HepG2 (cell line): ENCODE data around the gene COL9A3. TPM values are rescaled to one million over a fixed set of nuclear protein-coding genes. Genes with fewer than 3 reads are reported as not detected.

Experiments used
- AKAP8 ChIP-seq: sonication (generic); formaldehyde crosslinking; IDR thresholded peaks from 2 replicates; pipeline ENCODE4 v1.5.1; 2020; ENCODE audit warnings: mild to moderate bottlenecking, missing genetic modification reagents
- ELF1 ChIP-seq: sonication (generic); formaldehyde crosslinking; IDR thresholded peaks from 2 replicates; pipeline ENCODE4 v1.4.0; 2020; ENCODE audit warnings: missing genetic modification reagents
- HMGXB3 ChIP-seq: sonication (generic); formaldehyde crosslinking; IDR thresholded peaks from 2 replicates; pipeline ENCODE4 v1.4.0; 2020; ENCODE audit warnings: missing genetic modification reagents, borderline replicate concordance
- NR2C2 ChIP-seq: sonication (generic); formaldehyde crosslinking; IDR thresholded peaks from 2 replicates; pipeline ENCODE4 v1.4.0; 2020; ENCODE audit warnings: missing genetic modification reagents, mild to moderate bottlenecking, moderate library complexity, borderline replicate concordance
- NR2F6 ChIP-seq, 2 experiments: IDR thresholded peaks; 2 replicates each; pipeline ENCODE4 v1.6.1; 2016; ENCODE audit warnings: antibody characterized with exemption in 1 of 2, mild to moderate bottlenecking in 1 of 2
- PHF5A ChIP-seq: IDR thresholded peaks from one replicate; pipeline ENCODE4 v1.6.1; 2018; ENCODE audit warnings: low read depth, missing genetic modification reagents; ENCODE audit not compliant: unreplicated experiment
- RFXAP ChIP-seq: sonication (generic); formaldehyde crosslinking; IDR thresholded peaks from 2 replicates; pipeline ENCODE4 v1.4.0; 2020; ENCODE audit warnings: missing genetic modification reagents, borderline replicate concordance
- YEATS2 ChIP-seq: sonication (generic); formaldehyde crosslinking; IDR thresholded peaks from 2 replicates; pipeline ENCODE4 v1.4.0; 2020; ENCODE audit warnings: missing genetic modification reagents, borderline replicate concordance
- ZBTB10 ChIP-seq: sonication (generic); formaldehyde crosslinking; IDR thresholded peaks from 2 replicates; pipeline ENCODE4 v1.4.0; 2020; ENCODE audit warnings: missing genetic modification reagents, borderline replicate concordance
- ZNF276 ChIP-seq: sonication (generic); formaldehyde crosslinking; IDR thresholded peaks from 2 replicates; pipeline ENCODE4 v1.4.0; 2020; ENCODE audit warnings: mild to moderate bottlenecking, low read depth, missing genetic modification reagents
- ZNF280D ChIP-seq: sonication (generic); formaldehyde crosslinking; IDR thresholded peaks from 2 replicates; pipeline ENCODE4 v1.5.1; 2020; ENCODE audit warnings: mild to moderate bottlenecking, missing genetic modification reagents
- ZNF713 ChIP-seq: sonication (generic); formaldehyde crosslinking; IDR thresholded peaks from 2 replicates; pipeline ENCODE4 v1.4.0; 2020; ENCODE audit warnings: mild to moderate bottlenecking, missing genetic modification reagents
- ZNF777 ChIP-seq: sonication (generic); formaldehyde crosslinking; IDR thresholded peaks from 2 replicates; pipeline ENCODE4 v1.4.0; 2020; ENCODE audit warnings: missing genetic modification reagents
- ZSCAN21 ChIP-seq: sonication (generic); formaldehyde crosslinking; IDR thresholded peaks from 2 replicates; pipeline ENCODE4 v1.8.0; 2022; ENCODE audit warnings: mild to moderate bottlenecking, missing genetic modification reagents, moderate library complexity, borderline replicate concordance
- polyA plus RNA-seq, 8 experiments: library from polyadenylated mRNA; depleted of rRNA in 3 of 8; stranded (reverse) in 7 of 8; unstranded in 1 of 8; fragments of >200 nt; fragmentation: Illumina TruSeq in 4 of 8; extraction: Trizol in 4 of 8; gene quantifications; 2 replicates each; pipeline versions ENCODE4 v1.2.1 to v1.2.3, GENCODE V29; 2011 to 2016; ENCODE audit warnings: low read depth in 4 of 8, missing spikeins in 1 of 8, mixed read lengths in 1 of 8; ENCODE audit not compliant: insufficient read depth in 1 of 8
- total RNA-seq, 5 experiments: library from RNA; depleted of rRNA; stranded (reverse); fragments of >200 nt; fragmentation: Illumina TruSeq; extraction: Trizol; gene quantifications; 2 replicates each; pipeline ENCODE4 v1.2.3, GENCODE V29; 2016; ENCODE audit warnings: low read depth in 1 of 5

The COL9A3 gene
- total and polyA plus RNA-seq, 2 of the 13 experiments (the other 11 are each of a cell fraction or from before 2014, with no cell fraction given) = 155 to 204 TPM

GRCh38 chr20:62875419-62876361 is 58.8 kb downstream of the COL9A3 start (continued):
- TF ChIP-seq HMGXB3 (CRISPR knock-in tag) = peak; percentile 22; the same call in 1 of the 2 replicates
- TF ChIP-seq YEATS2 (CRISPR knock-in tag) = no peak; the same call in 1 of the 2 replicates
- TF ChIP-seq NR2F6 (IDR thresholded peaks at IDR 0.05) = no peak
- peak; percentile 43; the same call in 1 of the 2 replicates for TF ChIP-seq NR2F6 (CRISPR knock-in tag; IDR thresholded peaks at IDR 0.05)
- 0 out of 2 replicates have a peak, but pooled peaks have one; percentile 64 for TF ChIP-seq ZNF713 (CRISPR knock-in tag)
- TF ChIP-seq AKAP8 (CRISPR knock-in tag) = peak; percentile 70
- TF ChIP-seq ZNF276 (CRISPR knock-in tag) = 0 out of 2 replicates have a peak, but pooled peaks have one; percentile 43
- no peak for TF ChIP-seq ZNF280D (CRISPR knock-in tag)
- peak; percentile 64 for TF ChIP-seq PHF5A (CRISPR knock-in tag)
- no peak for TF ChIP-seq NR2C2 (CRISPR knock-in tag)
- TF ChIP-seq ZBTB10 (CRISPR knock-in tag) = peak; percentile 25; the same call in 1 of the 2 replicates
- peak; percentile 37; the same call in 1 of the 2 replicates for TF ChIP-seq ELF1 (CRISPR knock-in tag)
- no peak; the same call in 1 of the 2 replicates for TF ChIP-seq ZSCAN21
- TF ChIP-seq ZNF777 (CRISPR knock-in tag) = no peak
- TF ChIP-seq RFXAP (CRISPR knock-in tag) = peak; percentile 72; the same call in 1 of the 2 replicates
